GDM1 (cell line): Measurements from ENCODE around the gene LMF1.
A peak's percentile ranks its signal among the peaks of the same experiment; 100 is the strongest.

Experiments used
- DNase-seq: peaks from one replicate; lab custom pipeline; 2025; lab: John Stamatoyannopoulos, UW

The LMF1 gene

DNA sequence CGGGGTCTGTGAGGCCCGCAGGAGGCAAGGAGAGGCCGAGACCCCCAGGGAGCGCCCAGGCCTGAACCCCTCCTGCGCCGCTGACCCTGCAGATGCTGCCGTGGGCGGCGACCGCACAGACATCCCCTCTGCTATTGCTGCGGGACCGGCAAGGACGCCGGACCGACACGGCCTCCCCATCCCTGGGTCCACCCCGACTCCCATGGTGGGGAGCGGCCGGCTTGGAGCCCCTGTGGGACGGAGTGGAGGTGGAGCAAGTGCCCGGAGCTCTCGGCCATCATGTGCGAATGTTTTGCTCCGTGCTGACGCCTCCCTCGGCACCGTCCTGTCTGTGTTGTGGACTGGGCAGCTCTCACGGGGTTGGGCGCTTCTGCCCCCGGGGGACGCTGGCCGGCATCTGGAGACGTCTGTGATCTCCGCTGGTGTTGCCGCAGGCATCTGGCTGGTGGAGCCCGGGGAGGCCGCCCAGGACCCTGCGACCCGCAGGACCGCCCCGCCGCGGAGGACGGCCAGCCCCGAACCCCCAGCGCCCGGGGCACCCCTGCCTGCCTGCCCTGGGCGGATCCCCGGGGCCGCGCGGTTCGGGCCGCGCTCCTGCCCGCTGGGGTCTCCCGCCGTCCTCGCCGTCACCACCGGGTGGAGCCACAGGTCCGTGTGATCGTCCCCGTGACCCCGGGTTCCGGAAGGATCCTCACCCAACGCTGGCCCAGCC is 157.4 kb downstream of the LMF1 start:
- DNase-seq, result no peak

DNA sequence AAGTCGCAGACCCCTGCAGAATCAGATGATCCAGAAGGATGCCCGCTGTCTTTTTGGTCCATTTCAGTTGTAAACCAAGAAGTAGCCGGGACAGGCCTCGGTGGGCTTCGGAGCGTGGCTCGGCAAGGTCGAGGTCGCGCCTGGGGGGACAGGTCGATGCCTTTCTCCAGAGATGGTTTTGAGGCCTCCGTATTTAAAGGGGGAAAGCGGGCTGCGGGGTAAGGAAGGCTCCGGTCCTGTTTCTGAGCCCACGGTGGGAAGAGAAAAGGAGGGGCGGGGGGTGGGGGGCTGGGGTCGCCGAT is 162.7 kb downstream of the LMF1 start:
- no peak for DNase-seq

DNA sequence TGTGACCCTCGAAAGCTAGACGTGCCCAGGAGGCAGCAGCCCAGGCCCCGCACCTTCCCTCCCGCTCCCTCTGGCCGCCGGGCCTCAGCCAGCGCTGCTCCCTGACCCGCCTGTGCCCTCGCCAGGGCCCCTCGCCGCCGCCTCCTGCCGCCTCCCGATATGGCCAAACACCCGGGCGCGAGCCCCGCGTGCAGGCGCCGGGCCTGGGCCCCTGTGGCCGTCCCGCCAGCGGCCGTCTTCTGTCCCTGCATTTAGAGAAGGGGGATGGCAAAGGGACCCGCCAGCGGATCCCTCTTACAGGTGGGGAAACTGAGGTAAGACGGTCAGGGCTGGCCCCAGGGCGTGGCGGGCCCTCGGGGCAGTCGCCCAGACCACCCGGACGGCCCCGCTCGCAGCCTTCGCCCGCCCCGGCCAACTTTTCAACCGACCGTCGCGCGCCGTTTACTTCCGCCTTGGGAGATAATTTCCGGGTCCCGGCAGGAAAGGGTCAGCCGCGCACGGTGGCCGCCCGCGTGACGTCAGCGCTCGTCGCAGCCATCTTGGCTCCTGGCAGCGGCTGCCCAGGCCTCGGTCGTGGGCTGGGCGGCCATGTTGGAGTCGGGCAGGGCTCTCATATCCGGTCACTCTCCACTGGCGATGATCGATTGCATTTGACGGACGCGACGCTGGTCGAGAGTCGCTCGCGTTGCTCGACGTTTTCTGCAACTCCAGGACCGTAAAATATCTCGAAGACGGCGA is 163.3 kb downstream of the LMF1 start:
- peak; percentile 86 for DNase-seq

DNA sequence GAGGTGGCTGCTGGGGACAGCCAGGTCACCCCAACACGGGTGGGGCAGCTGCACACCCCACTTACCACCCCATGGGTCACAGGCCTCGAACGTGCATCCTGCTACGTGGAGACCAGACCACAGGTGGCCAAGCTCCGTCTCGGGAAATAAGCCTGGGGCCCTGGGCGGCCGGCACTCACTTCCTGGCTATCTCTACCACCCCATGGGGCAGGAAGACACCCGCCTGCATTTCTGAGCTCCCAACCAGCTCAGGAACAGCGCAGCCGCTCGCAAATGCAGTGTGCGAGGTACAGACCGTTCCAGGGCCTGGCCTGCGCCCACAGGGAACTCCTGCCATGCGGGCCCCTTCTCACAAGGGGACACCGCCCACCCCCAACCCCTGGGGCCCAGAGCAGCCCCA is 165.3 kb downstream of the LMF1 start:
- DNase-seq, result no peak

DNA sequence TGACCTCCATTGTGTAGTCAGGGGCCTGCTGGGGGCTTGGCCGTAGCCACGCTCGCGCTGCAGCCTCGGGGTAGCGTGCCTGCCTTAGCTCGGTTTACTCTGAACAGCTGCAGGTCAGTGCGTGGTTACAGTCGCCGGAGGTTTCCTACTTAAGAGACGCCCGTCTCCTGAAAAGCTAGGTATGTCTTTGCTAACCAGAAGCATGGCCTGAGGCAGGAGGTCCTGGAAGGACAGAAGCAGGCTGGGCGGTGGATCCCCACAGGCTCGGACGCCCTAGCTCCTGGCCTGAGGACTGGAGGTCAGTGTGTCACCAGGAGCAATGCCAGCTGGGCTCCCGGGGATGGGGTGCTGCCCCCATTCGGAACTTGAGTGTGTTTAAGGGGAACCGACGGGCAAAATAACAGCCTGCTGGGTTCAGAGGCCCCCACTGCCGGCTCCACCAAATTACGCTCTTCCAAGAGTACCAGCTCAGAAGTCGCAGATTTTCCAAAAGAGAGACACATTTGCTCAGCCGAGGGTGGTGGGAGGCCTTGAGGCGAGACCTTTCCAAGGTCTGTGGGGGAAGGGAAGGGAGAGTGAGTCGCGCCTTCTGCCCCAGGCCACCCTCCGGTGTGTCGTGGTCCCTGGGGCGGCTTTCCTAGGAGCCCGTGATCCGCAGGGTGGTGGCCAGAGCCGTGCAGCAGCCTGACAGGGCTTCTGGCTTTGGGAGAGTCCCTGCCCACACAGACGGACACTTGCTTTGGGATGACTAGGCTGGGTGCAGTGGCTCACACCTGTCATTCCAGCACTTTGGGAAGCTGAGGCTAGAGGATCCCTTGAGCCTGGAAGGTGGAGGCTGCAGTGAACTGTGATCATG is 166.4 kb downstream of the LMF1 start:
- no peak for DNase-seq

DNA sequence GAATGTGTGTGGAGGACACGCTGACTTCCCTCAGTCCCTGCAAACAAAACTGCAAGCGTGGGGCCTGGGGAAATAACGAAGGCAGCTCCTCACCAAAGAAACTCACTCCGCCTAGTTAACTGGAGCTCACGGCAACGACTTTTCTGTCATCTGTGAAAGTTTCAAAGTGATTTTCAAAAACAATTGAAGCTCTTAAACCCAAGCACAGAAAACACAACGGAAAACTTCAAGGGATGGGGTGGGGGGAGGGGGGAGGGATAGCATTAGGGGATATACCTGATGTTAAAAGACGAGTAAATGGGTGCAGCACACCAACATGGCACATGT is 167.1 kb downstream of the LMF1 start:
- DNase-seq, result no peak
